Neural progenitor cell (in vitro differentiated cells): Measurements from ENCODE around the gene C9orf72. TPM values are rescaled to one million over a fixed set of nuclear protein-coding genes. Genes with fewer than 3 reads are reported as not detected.

Source experiments
- DNase-seq: peaks from one replicate; pipeline ENCODE4 v3.0.0-alpha.2; 2016; ENCODE audit warnings: low spot score
- H2AFZ ChIP-seq: fragments of 200-600 bp; sonication (generic); replicated peaks from 2 replicates; pipeline ENCODE4 v1.6.1; 2016; ENCODE audit warnings: antibody characterized with exemption
- H3F3A ChIP-seq: fragments of 200-600 bp; sonication (generic); 2 replicates; pipeline ENCODE4 v1.6.1; 2016; ENCODE audit warnings: antibody characterized with exemption, low read depth
- H3K27ac ChIP-seq: fragments of 200-600 bp; sonication (generic); 2 replicates; pipeline ENCODE4 v1.5.1; 2016; ENCODE audit warnings: mild to moderate bottlenecking
- H3K27me3 ChIP-seq: fragments of 200-600 bp; sonication (generic); 2 replicates; pipeline ENCODE4 v1.6.1; 2016; ENCODE audit warnings: mild to moderate bottlenecking, moderate library complexity
- H3K36me3 ChIP-seq: fragments of 200-600 bp; sonication (generic); 2 replicates; pipeline ENCODE4 v1.5.1; 2016
- H3K4me1 ChIP-seq: fragments of 200-600 bp; sonication (generic); 2 replicates; pipeline ENCODE4 v1.6.1; 2016; ENCODE audit warnings: mixed run types
- H3K4me2 ChIP-seq: fragments of 200-600 bp; sonication (generic); 2 replicates; pipeline ENCODE4 v1.6.1; 2016
- H3K4me3 ChIP-seq: fragments of 200-600 bp; sonication (generic); 2 replicates; pipeline ENCODE4 v1.5.1; 2016
- H3K79me2 ChIP-seq: fragments of 200-600 bp; sonication (generic); 2 replicates; pipeline ENCODE4 v1.6.1; 2016; ENCODE audit warnings: low read depth
- H3K9ac ChIP-seq: fragments of 200-600 bp; sonication (generic); 2 replicates; pipeline ENCODE4 v1.6.1; 2016
- H3K9me3 ChIP-seq: fragments of 200-600 bp; sonication (generic); 2 replicates; pipeline ENCODE4 v1.5.1; 2016; ENCODE audit warnings: low read depth
- H4K20me1 ChIP-seq: fragments of 200-600 bp; sonication (generic); 2 replicates; pipeline ENCODE4 v1.6.1; 2016; ENCODE audit warnings: low read depth
- H3K27ac Mint-ChIP-seq: 3 replicates; pipeline ENCODE4 v1.8.0; 2021; ENCODE audit warnings: mixed read lengths
- H3K27me3 Mint-ChIP-seq: 2 replicates; pipeline ENCODE4 v1.8.0; 2022; ENCODE audit warnings: low read depth, mild to moderate bottlenecking, inconsistent platforms, moderate library complexity, mixed read lengths; ENCODE audit not compliant: insufficient read depth
- H3K36me3 Mint-ChIP-seq: 3 replicates; pipeline ENCODE4 v1.8.0; 2021; ENCODE audit warnings: mixed read lengths
- H3K4me1 Mint-ChIP-seq: 3 replicates; pipeline ENCODE4 v1.8.0; 2021; ENCODE audit warnings: mixed read lengths
- H3K4me3 Mint-ChIP-seq: 3 replicates; pipeline ENCODE4 v1.8.0; 2021; ENCODE audit warnings: mild to moderate bottlenecking, moderate library complexity, mixed read lengths
- H3K9me3 Mint-ChIP-seq: 3 replicates; pipeline ENCODE4 v1.8.0; 2020; ENCODE audit warnings: mixed read lengths
- EZH2 ChIP-seq: fragments of 200-600 bp; sonication (generic); IDR thresholded peaks from 2 replicates; pipeline ENCODE4 v1.6.1; 2017; ENCODE audit warnings: antibody characterized with exemption, mild to moderate bottlenecking, moderate library complexity
- EZH2phosphoT487 ChIP-seq: fragments of 200-600 bp; sonication (generic); IDR thresholded peaks from 2 replicates; pipeline ENCODE4 v1.6.1; 2017; ENCODE audit warnings: antibody characterized with exemption
- total RNA-seq: library from RNA; depleted of rRNA; stranded (reverse); fragments of >200 nt; gene quantifications from 2 replicates; pipeline ENCODE4 v1.2.3, GENCODE V29; 2015; ENCODE audit warnings: low replicate concordance
- TF ChIP-seq, protein P1 (sequence below): fragments of 200-600 bp; sonication (generic); IDR thresholded peaks from 2 replicates; pipeline ENCODE4 v1.5.1; 2017; ENCODE audit warnings: antibody characterized with exemption, mild to moderate bottlenecking

The C9orf72 gene
- total RNA-seq, 1 donor from 2014 or later, result 107 TPM

DNA sequence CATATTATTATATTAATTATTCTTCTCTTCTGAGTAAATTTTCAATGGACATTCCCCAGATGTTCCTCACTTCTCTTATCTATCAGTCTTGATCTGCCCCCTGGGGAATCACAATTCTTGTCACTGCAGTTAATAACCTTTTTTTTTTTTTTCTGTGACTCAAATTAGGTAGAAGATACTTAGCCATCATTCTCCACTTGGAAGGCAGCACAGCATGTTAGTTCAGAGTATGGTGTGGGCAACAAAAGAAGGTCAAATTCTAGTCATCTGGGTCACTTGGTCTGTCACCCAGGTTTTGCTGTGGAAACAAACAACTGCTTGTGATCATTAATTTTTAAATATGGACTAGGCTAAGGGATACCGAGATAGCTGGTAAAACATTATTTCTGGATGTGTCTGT is 35.5 kb downstream of the C9orf72 start:
- no peak overlapping the region for H2AFZ ChIP-seq
- DNase-seq, result no peak
- no peaks in the 10 kb centered on the region for H3K9me3 Mint-ChIP-seq
- no peaks in the 10 kb centered on the region for H3K27me3 ChIP-seq
- no peak overlapping the region for H3K4me3 ChIP-seq
- no peaks in the 10 kb centered on the region for H3K9me3 ChIP-seq
- TF ChIP-seq, protein P1, sequence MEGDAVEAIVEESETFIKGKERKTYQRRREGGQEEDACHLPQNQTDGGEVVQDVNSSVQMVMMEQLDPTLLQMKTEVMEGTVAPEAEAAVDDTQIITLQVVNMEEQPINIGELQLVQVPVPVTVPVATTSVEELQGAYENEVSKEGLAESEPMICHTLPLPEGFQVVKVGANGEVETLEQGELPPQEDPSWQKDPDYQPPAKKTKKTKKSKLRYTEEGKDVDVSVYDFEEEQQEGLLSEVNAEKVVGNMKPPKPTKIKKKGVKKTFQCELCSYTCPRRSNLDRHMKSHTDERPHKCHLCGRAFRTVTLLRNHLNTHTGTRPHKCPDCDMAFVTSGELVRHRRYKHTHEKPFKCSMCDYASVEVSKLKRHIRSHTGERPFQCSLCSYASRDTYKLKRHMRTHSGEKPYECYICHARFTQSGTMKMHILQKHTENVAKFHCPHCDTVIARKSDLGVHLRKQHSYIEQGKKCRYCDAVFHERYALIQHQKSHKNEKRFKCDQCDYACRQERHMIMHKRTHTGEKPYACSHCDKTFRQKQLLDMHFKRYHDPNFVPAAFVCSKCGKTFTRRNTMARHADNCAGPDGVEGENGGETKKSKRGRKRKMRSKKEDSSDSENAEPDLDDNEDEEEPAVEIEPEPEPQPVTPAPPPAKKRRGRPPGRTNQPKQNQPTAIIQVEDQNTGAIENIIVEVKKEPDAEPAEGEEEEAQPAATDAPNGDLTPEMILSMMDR, result no peak
- TF ChIP-seq EZH2phosphoT487 (no peak), EZH2 (no peak)
- no peak overlapping the region for H3K4me2 ChIP-seq
- peaks cover 26% of the 10 kb centered on the region for H3K4me1 Mint-ChIP-seq
- no peaks in the 10 kb centered on the region for H3K27me3 Mint-ChIP-seq
- H3K9ac ChIP-seq, result no peak overlapping the region
- H3K27ac Mint-ChIP-seq, result no peak overlapping the region
- H3K36me3 ChIP-seq, result no peaks in the 10 kb centered on the region
- no peak overlapping the region for H3K27ac ChIP-seq
- H4K20me1 ChIP-seq, result no peaks in the 10 kb centered on the region
- H3K36me3 Mint-ChIP-seq, result peaks cover 29% of the 10 kb centered on the region
- no peaks in the 10 kb centered on the region for H3F3A ChIP-seq
- H3K4me1 ChIP-seq, result peaks cover 22% of the 10 kb centered on the region
- H3K79me2 ChIP-seq, result no peaks in the 10 kb centered on the region
- H3K4me3 Mint-ChIP-seq, result no peak overlapping the region

GRCh38 chr9:27537027-27537435 is 36.2 kb downstream of the C9orf72 start:
- Histone ChIP-seq H3K27ac (no peak overlapping the region), H4K20me1 (no peaks in the 10 kb centered on the region), H3K27me3 (no peaks in the 10 kb centered on the region), H3K36me3 (no peaks in the 10 kb centered on the region), H3F3A (no peaks in the 10 kb centered on the region), H3K4me1 (peaks cover 22% of the 10 kb centered on the region), H3K4me2 (no peak overlapping the region), H2AFZ (no peak overlapping the region), H3K79me2 (no peaks in the 10 kb centered on the region), H3K9ac (no peak overlapping the region), H3K9me3 (no peaks in the 10 kb centered on the region), H3K4me3 (no peak overlapping the region)
- Mint-ChIP-seq H3K4me1 (peaks cover 30% of the 10 kb centered on the region), H3K27me3 (no peaks in the 10 kb centered on the region), H3K4me3 (no peak overlapping the region), H3K27ac (no peak overlapping the region), H3K36me3 (peaks cover 24% of the 10 kb centered on the region), H3K9me3 (no peaks in the 10 kb centered on the region)
- TF ChIP-seq EZH2phosphoT487 (no peak), EZH2 (no peak)
- TF ChIP-seq, protein P1, result no peak
- no peak for DNase-seq

DNA sequence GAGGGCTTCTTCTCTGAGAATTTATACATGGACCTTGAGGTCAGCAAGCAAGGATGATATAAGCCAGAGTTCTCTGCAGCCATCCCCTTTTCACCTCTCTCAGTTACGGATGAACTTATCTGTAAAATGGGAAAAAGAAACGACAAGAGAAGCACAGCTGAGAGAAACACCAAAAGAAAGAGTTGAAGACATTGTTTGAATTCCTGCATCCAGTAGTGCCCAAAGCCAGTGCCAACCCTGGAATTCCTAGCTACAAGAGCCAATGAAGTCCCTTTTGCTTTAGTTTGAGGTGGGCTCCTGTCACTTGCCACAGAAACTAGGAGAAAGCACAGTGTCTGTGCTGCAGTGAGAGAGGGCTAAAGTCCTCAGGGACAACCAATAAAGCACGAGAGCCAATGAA is 37.1 kb downstream of the C9orf72 start:
- TF ChIP-seq, protein P1, result no peak
- TF ChIP-seq EZH2phosphoT487 (no peak), EZH2 (no peak)
- no peak overlapping the region for H2AFZ ChIP-seq
- H3K79me2 ChIP-seq, result no peaks in the 10 kb centered on the region
- no peaks in the 10 kb centered on the region for H3K27me3 Mint-ChIP-seq
- DNase-seq, result no peak
- H3K36me3 Mint-ChIP-seq, result peaks cover 18% of the 10 kb centered on the region
- peaks cover 37% of the 10 kb centered on the region for H3K4me1 Mint-ChIP-seq
- H3K27ac ChIP-seq, result no peak overlapping the region
- H3K36me3 ChIP-seq, result no peaks in the 10 kb centered on the region
- no peaks in the 10 kb centered on the region for H3K9me3 Mint-ChIP-seq
- no peak overlapping the region for H3K4me3 Mint-ChIP-seq
- H3K4me2 ChIP-seq, result no peak overlapping the region
- no peaks in the 10 kb centered on the region for H4K20me1 ChIP-seq
- no peak overlapping the region for H3K27ac Mint-ChIP-seq
- no peaks in the 10 kb centered on the region for H3K9me3 ChIP-seq
- no peak overlapping the region for H3K4me3 ChIP-seq
- H3F3A ChIP-seq, result no peaks in the 10 kb centered on the region
- H3K9ac ChIP-seq, result no peak overlapping the region
- H3K4me1 ChIP-seq, result peaks cover 28% of the 10 kb centered on the region
- H3K27me3 ChIP-seq, result no peaks in the 10 kb centered on the region
